Smooth muscle cell (in vitro differentiated cells): ENCODE data around the gene CD44. TPM values are rescaled to one million over a fixed set of nuclear protein-coding genes. Genes with fewer than 3 reads are reported as not detected.
"Not testable (repeated sequence)": the region's sequence is repeated elsewhere in the genome, so short reads cannot be mapped to it uniquely, and the experiment has no call there.

ENCODE experiments used
- DNase-seq: peaks from one replicate; lab custom pipeline; 2025; ENCODE audit not compliant: unreplicated experiment; lab: John Stamatoyannopoulos, UW
- H2AFZ ChIP-seq: fragments of 200-600 bp; sonication (generic); 2 replicates; pipeline ENCODE4 v1.6.0; 2016; ENCODE audit warnings: antibody characterized with exemption, low read depth, mild to moderate bottlenecking
- H3F3A ChIP-seq: fragments of 200-600 bp; sonication (generic); 2 replicates; pipeline ENCODE4 v1.6.0; 2017; ENCODE audit warnings: antibody characterized with exemption, low read depth
- H3K27ac ChIP-seq: fragments of 200-600 bp; sonication (generic); 2 replicates; pipeline ENCODE4 v1.5.1; 2016; ENCODE audit warnings: low read depth, mild to moderate bottlenecking
- H3K27me3 ChIP-seq: fragments of 200-600 bp; sonication (generic); 2 replicates; pipeline ENCODE4 v1.6.1; 2016; ENCODE audit warnings: low read depth, mild to moderate bottlenecking
- H3K36me3 ChIP-seq: fragments of 200-600 bp; sonication (generic); 2 replicates; pipeline ENCODE4 v1.5.1; 2016; ENCODE audit warnings: low read depth
- H3K4me1 ChIP-seq: fragments of 200-600 bp; sonication (generic); 2 replicates; pipeline ENCODE4 v1.5.1; 2016; ENCODE audit warnings: low read depth
- H3K4me2 ChIP-seq: fragments of 200-600 bp; sonication (generic); 2 replicates; pipeline ENCODE4 v1.6.0; 2016; ENCODE audit warnings: mild to moderate bottlenecking
- H3K4me3 ChIP-seq: fragments of 200-600 bp; sonication (generic); 2 replicates; pipeline ENCODE4 v1.5.1; 2016; ENCODE audit warnings: mild to moderate bottlenecking
- H3K79me2 ChIP-seq: fragments of 200-600 bp; sonication (generic); 2 replicates; pipeline ENCODE4 v1.6.0; 2016; ENCODE audit warnings: low read depth, mild to moderate bottlenecking
- H3K9ac ChIP-seq: fragments of 200-600 bp; sonication (generic); 2 replicates; pipeline ENCODE4 v1.6.0; 2016; ENCODE audit warnings: low read depth
- H3K9me3 ChIP-seq: fragments of 200-600 bp; sonication (generic); replicated peaks from 2 replicates; pipeline ENCODE4 v1.5.1; 2016; ENCODE audit warnings: low read depth
- H4K20me1 ChIP-seq: fragments of 200-600 bp; sonication (generic); 2 replicates; pipeline ENCODE4 v1.6.0; 2016; ENCODE audit warnings: low read depth
- WGBS: methylation state at CpG from one replicate; pipeline ENCODE4 v1.1.7; 2016; ENCODE audit warnings: low lambda C conversion rate; 5-methylcytosine and 5-hydroxymethylcytosine counted together
- polyA plus RNA-seq: library from polyadenylated mRNA; unstranded; fragments of >200 nt; fragmentation: Nextera tagmentation; extraction: Ambion mirVana; gene quantifications from 2 replicates; pipeline ENCODE4 v1.2.1, GENCODE V29; 2016
- total RNA-seq: library from RNA; depleted of rRNA; stranded (reverse); fragments of >200 nt; gene quantifications from 2 replicates; pipeline ENCODE4 v1.2.3, GENCODE V29; 2014
- TF ChIP-seq, protein P1 (sequence below): fragments of 200-600 bp; sonication (generic); IDR thresholded peaks from 2 replicates; pipeline ENCODE4 v1.5.1; 2017; ENCODE audit warnings: borderline replicate concordance, mild to moderate bottlenecking, antibody characterized with exemption; ENCODE audit not compliant: insufficient read depth, poor library complexity, severe bottlenecking

The CD44 gene
- total and polyA plus RNA-seq, 2 experiments from 2014 or later = 116 to 248 TPM

DNA sequence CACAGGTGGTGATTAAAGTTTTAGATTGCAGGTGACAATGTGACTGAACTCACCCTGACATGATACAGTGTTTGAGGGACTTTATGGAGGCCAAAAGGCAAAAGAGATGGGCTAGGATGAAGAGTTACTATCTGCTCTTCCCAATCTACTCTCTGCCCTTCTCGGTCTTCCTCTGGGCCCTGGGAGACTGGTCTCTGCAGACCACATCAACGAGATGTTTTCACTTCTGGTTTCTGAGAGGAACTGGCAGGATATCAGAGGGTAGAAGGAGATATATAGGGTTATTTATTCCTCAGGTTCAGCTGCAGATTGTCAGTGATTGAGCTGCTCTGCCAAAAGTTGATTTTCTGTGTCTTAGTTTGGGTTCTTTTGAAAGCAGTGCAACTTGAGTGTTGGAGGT is 32.4 kb upstream of the CD44 start:
- TF ChIP-seq, protein P1, sequence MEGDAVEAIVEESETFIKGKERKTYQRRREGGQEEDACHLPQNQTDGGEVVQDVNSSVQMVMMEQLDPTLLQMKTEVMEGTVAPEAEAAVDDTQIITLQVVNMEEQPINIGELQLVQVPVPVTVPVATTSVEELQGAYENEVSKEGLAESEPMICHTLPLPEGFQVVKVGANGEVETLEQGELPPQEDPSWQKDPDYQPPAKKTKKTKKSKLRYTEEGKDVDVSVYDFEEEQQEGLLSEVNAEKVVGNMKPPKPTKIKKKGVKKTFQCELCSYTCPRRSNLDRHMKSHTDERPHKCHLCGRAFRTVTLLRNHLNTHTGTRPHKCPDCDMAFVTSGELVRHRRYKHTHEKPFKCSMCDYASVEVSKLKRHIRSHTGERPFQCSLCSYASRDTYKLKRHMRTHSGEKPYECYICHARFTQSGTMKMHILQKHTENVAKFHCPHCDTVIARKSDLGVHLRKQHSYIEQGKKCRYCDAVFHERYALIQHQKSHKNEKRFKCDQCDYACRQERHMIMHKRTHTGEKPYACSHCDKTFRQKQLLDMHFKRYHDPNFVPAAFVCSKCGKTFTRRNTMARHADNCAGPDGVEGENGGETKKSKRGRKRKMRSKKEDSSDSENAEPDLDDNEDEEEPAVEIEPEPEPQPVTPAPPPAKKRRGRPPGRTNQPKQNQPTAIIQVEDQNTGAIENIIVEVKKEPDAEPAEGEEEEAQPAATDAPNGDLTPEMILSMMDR = no peak
- 92% methylated on average over 2 of the region's 2 CpGs for WGBS
- Histone ChIP-seq H3K9me3 (no peaks in the 10 kb centered on the region), H3K79me2 (no peaks in the 10 kb centered on the region), H3K27ac (no peak overlapping the region), H4K20me1 (no peaks in the 10 kb centered on the region), H3K27me3 (no peaks in the 10 kb centered on the region), H3K4me2 (no peak overlapping the region), H3K4me1 (no peaks in the 10 kb centered on the region), H3K9ac (no peak overlapping the region), H3F3A (peaks cover 5% of the 10 kb centered on the region), H2AFZ (no peak overlapping the region), H3K36me3 (no peaks in the 10 kb centered on the region), H3K4me3 (no peak overlapping the region)
- DNase-seq = no peak

DNA sequence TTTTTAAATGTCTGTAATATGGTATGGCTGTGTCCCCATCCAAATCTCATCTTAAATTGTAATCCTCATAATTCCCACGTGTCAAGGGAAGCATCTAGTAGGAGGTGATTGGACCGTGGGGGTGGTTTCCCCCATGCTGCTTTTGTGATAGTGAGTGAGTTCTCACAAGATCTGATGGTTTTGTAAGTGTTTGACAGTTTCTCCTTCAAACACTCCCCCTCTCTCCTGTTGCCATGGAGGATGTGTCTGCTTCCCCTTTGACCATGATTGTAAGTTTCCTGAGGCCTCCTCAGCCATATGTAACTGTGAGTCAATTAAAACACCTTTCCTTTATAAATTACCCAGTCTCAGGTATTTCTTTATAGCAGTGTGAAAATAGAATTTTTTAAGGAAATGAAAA is 31.1 kb upstream of the CD44 start:
- H3K9me3 ChIP-seq = no peaks in the 10 kb centered on the region
- H4K20me1 ChIP-seq = no peaks in the 10 kb centered on the region
- H2AFZ ChIP-seq = no peak overlapping the region
- peaks cover 5% of the 10 kb centered on the region for H3F3A ChIP-seq
- H3K27me3 ChIP-seq = no peaks in the 10 kb centered on the region
- WGBS = 79% methylated on average over 2 of the region's 2 CpGs
- no peak overlapping the region for H3K9ac ChIP-seq
- no peak overlapping the region for H3K27ac ChIP-seq
- no peaks in the 10 kb centered on the region for H3K4me1 ChIP-seq
- H3K4me3 ChIP-seq = no peak overlapping the region
- DNase-seq = no peak
- no peaks in the 10 kb centered on the region for H3K36me3 ChIP-seq
- H3K79me2 ChIP-seq = no peaks in the 10 kb centered on the region
- TF ChIP-seq, protein P1 = no peak
- no peak overlapping the region for H3K4me2 ChIP-seq

DNA sequence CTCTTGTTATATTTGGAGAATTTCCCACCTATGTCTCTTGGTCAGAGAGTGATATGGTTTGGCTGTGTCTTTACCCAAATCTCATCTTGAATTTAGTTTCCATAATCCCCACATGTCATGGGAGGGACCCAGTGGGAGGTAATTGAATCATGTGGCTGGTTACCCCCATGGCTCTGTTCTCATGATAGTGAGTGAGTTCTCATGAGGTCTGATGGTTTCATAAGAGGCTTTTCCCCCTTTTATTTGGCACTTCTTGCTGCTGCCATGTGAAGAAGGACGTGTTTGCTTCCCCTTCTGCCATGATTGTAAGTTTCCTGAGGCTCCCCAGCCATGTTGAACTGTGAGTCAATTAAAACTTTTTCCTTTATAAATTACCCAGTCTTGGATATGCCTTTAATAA is 30.6 kb upstream of the CD44 start:
- H3K9ac ChIP-seq, H3K27ac ChIP-seq, H3K9me3 ChIP-seq, H3K4me3 ChIP-seq, H3K36me3 ChIP-seq, H3K27me3 ChIP-seq, DNase-seq, H3K4me2 ChIP-seq, H3F3A ChIP-seq, H3K79me2 ChIP-seq, H3K4me1 ChIP-seq, H2AFZ ChIP-seq, H4K20me1 ChIP-seq: not testable (repeated sequence)
- WGBS = 93% methylated on average over 1 of the region's 1 CpG

DNA sequence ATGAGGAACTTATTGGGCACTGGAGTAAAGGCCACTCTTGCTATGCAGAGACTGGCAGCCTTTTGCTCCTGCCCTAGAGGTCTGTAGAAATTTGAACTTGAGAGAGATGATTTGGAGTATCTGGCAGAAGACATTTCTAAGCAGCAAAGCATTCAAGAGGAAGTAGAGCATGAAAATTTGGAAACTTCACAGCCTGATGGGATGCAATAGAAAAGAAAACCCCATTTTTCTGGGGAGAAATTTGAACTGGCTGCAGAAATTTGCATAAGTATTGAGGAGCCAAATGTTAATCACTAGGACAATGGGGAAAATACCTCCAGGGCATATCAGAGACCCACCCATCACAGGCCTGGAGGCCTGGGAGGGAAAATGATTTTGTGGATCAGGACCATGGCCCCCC is 29.9 kb upstream of the CD44 start:
- peaks cover 5% of the 10 kb centered on the region for H3F3A ChIP-seq
- H3K9me3 ChIP-seq = no peaks in the 10 kb centered on the region
- no peak overlapping the region for H3K9ac ChIP-seq
- H3K27ac ChIP-seq = no peak overlapping the region
- H3K27me3 ChIP-seq = no peaks in the 10 kb centered on the region
- TF ChIP-seq, protein P1 = no peak
- no peaks in the 10 kb centered on the region for H3K79me2 ChIP-seq
- no peak for DNase-seq
- H3K4me3 ChIP-seq = no peak overlapping the region
- H3K36me3 ChIP-seq = no peaks in the 10 kb centered on the region
- H2AFZ ChIP-seq = no peak overlapping the region
- no peak overlapping the region for H3K4me2 ChIP-seq
- H3K4me1 ChIP-seq = no peaks in the 10 kb centered on the region
- H4K20me1 ChIP-seq = no peaks in the 10 kb centered on the region
